ENCODE results near the gene DOK5.

- no peak for TF ChIP-seq CTCF (IDR thresholded peaks at IDR 0.05; ENCODE audit: insufficient read depth, low read length, poor library complexity, severe bottlenecking)
- TF ChIP-seq EZH2phosphoT487 (conservative IDR thresholded peaks at IDR 0.05; ENCODE audit: low read length): no peak
Measured at GRCh38 chr20:54456423-54456822, 19.0 kb upstream of the DOK5 start.

Data from SU-DHL-6 (cell line).